Activated CD4-positive, CD25-positive, alpha-beta regulatory T cell treated with anti-CD3 and anti-CD28 coated beads, Interleukin-2, amount 50 U/mL, for 72 hours (primary cell): ENCODE measurements around the gene LILRA2.
"Not testable (repeated sequence)": the region's sequence is repeated elsewhere in the genome, so short reads cannot be mapped to it uniquely, and the experiment has no call there.

Experiments
- DNase-seq: peaks from one replicate; pipeline ENCODE4 v3.0.0; 2021

Gene LILRA2

GRCh38 chr19:54612428-54612827 lies 38.8 kb downstream of the LILRA2 start:
- DNase-seq: no peak

- DNase-seq: no peak
Measured at GRCh38 chr19:54614726-54615125, 41.1 kb downstream of the LILRA2 start.

GRCh38 chr19:54616057-54616456 lies 42.5 kb downstream of the LILRA2 start:
- no peak for DNase-seq

- no peak for DNase-seq
Measured at GRCh38 chr19:54616821-54617560, 43.4 kb downstream of the LILRA2 start.

- no peak for DNase-seq
Measured at GRCh38 chr19:54620464-54620863, 46.9 kb downstream of the LILRA2 start.

GRCh38 chr19:54622431-54622830 lies 48.8 kb downstream of the LILRA2 start:
- no peak for DNase-seq

GRCh38 chr19:54624234-54624633 lies 50.6 kb downstream of the LILRA2 start:
- not testable (repeated sequence) for DNase-seq

- not testable (repeated sequence) for DNase-seq
Measured at GRCh38 chr19:54624934-54625730, 51.5 kb downstream of the LILRA2 start.

- no peak for DNase-seq
Measured at GRCh38 chr19:54626757-54627156, 53.2 kb downstream of the LILRA2 start.

GRCh38 chr19:54627912-54628311 lies 54.3 kb downstream of the LILRA2 start:
- DNase-seq: not testable (repeated sequence)

GRCh38 chr19:54630262-54630661 lies 56.7 kb downstream of the LILRA2 start, which contains the start of gene LILRB1:
LILRB1 (plus strand) TSS chr19:54630484; CDS start chr19:54631074, 590 bp downstream.
- DNase-seq: not testable (repeated sequence)

- no peak for DNase-seq
Measured at GRCh38 chr19:54630782-54631181, 57.2 kb downstream of the LILRA2 start.

GRCh38 chr19:54631489-54632337 lies 58.1 kb downstream of the LILRA2 start:
- DNase-seq: not testable (repeated sequence)

- DNase-seq: not testable (repeated sequence)
Measured at GRCh38 chr19:54632517-54632916, 58.9 kb downstream of the LILRA2 start.

GRCh38 chr19:54633401-54633800 lies 59.8 kb downstream of the LILRA2 start:
- no peak for DNase-seq

GRCh38 chr19:54636081-54636480 lies 62.5 kb downstream of the LILRA2 start:
- DNase-seq: not testable (repeated sequence)

GRCh38 chr19:54638683-54639082 lies 65.1 kb downstream of the LILRA2 start:
- DNase-seq: no peak
